ELR (cell line): ENCODE data around the gene P4HB.

Source experiments
- DNase-seq: peaks from one replicate; pipeline ENCODE4 v3.0.0-alpha.2; 2015; ENCODE audit warnings: low read depth

P4HB gene

GRCh38 chr17:81868674-81869220 lies 8.4 kb upstream of the P4HB start:
- DNase-seq: peak; percentile 94

- no peak for DNase-seq
Measured at GRCh38 chr17:81867991-81868673, 7.8 kb upstream of the P4HB start.

GRCh38 chr17:81867170-81867990 lies 7.0 kb upstream of the P4HB start:
- DNase-seq: peak; percentile 71

- DNase-seq: peak; percentile 54
Measured at GRCh38 chr17:81866440-81867169, 6.3 kb upstream of the P4HB start.

GRCh38 chr17:81865733-81866439 lies 5.6 kb upstream of the P4HB start:
- DNase-seq: peak; percentile 32

- DNase-seq: no peak
Measured at GRCh38 chr17:81865358-81865732, 5.0 kb upstream of the P4HB start.

GRCh38 chr17:81863833-81864768 lies 3.8 kb upstream of the P4HB start:
- peak; percentile 35 for DNase-seq

GRCh38 chr17:81863123-81863675 lies 2.9 kb upstream of the P4HB start:
- DNase-seq: no peak

GRCh38 chr17:81860756-81861568 lies 627 bp upstream of the P4HB start:
- peak; percentile 100 for DNase-seq

GRCh38 chr17:81858967-81859905 lies 1.1 kb downstream of the P4HB start:
- peak; percentile 44 for DNase-seq

GRCh38 chr17:81858170-81858966 lies 2.0 kb downstream of the P4HB start:
- no peak for DNase-seq

- no peak for DNase-seq
Measured at GRCh38 chr17:81854974-81855774, 5.2 kb downstream of the P4HB start.

GRCh38 chr17:81852237-81852636 lies 8.1 kb downstream of the P4HB start:
- no peak for DNase-seq

GRCh38 chr17:81851423-81851822 lies 8.9 kb downstream of the P4HB start:
- no peak for DNase-seq

- no peak for DNase-seq
Measured at GRCh38 chr17:81849457-81849856, 10.9 kb downstream of the P4HB start.
